ENCODE data around the gene CIRBP. TPM values are rescaled to one million over a fixed set of nuclear protein-coding genes. Genes with fewer than 3 reads are reported as not detected.

The CIRBP gene
- total RNA-seq, 2 donors from 2014 or later, result 282 to 301 TPM

DNA sequence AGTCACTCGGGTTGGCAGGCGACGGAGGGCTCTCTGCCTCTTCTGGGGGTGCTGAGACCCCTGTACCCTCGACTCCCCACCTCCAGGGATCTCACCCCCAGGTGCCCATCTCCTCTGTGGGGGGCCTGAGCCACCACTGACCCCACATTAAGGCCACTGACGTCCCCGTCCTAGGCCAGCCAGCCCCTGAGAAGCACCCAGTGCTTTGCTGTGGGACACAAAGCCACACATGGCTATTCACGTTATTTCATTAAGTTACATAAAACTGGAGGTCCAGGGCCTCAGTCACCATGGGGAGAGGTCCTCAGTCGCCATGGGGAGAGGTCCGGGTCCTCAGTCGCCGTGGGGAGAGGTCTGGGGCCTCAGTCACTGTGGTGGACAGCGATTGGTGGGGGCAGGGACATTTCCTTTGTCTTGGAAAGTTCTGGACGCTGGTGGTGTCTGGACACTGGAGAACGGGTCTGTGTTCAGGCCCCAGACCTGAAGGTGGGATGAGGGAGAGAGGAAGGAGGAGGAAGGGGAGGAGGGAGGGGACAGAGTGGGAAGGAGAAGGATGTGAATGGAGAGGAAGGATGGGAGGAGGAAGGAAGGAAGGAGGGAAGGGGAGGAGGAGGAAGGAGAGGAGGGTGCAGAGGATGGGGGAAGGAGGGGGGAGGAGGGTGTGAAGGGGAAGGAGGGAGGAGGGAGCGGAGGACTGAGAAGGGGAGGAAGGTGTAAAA lies 12.6 kb downstream of the CIRBP start:
- no peak overlapping the region for H3K4me3 Mint-ChIP-seq
- H3K9me3 Mint-ChIP-seq, result no peaks in the 10 kb centered on the region

DNA sequence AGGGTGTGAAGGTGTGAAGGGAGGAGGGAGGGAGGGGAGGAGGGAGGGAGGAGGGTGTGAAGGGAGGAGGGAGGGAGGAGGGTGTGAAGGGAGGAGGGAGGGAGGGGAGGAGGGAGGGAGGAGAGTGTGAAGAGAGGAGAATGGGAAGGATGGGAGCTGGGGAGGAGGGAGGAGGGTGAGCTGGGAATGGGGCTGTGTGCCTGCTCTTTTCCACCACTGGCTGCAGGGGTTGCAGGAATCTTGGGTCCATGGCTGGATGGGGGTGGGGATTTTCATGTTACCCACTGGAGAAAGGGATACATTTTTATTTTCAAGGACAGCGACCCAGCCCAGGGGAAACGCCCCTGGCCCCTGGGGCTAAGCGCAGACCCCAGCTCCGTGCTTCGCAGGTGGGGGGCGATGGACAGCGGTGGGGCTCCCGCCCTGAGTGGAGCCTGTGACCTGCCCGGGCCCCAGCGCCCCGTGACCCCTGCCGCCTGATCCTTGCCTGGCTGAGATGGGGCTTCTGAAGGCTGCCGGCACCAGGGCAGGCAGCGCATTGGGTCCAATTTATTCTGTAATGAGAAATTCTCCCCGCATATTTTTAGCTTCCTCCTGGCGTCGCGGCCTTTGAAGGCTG lies 13.6 kb downstream of the CIRBP start:
- Mint-ChIP-seq H3K4me1 (peaks cover 10% of the 10 kb centered on the region), H3K27ac (no peak overlapping the region), H3K27me3 (ENCODE audit: insufficient read depth) (peaks cover 5% of the 10 kb centered on the region), H3K4me3 (no peak overlapping the region), H3K36me3 (ENCODE audit: low read depth) (peaks cover 18% of the 10 kb centered on the region), H3K9me3 (no peaks in the 10 kb centered on the region)
- TF ChIP-seq, protein P1, sequence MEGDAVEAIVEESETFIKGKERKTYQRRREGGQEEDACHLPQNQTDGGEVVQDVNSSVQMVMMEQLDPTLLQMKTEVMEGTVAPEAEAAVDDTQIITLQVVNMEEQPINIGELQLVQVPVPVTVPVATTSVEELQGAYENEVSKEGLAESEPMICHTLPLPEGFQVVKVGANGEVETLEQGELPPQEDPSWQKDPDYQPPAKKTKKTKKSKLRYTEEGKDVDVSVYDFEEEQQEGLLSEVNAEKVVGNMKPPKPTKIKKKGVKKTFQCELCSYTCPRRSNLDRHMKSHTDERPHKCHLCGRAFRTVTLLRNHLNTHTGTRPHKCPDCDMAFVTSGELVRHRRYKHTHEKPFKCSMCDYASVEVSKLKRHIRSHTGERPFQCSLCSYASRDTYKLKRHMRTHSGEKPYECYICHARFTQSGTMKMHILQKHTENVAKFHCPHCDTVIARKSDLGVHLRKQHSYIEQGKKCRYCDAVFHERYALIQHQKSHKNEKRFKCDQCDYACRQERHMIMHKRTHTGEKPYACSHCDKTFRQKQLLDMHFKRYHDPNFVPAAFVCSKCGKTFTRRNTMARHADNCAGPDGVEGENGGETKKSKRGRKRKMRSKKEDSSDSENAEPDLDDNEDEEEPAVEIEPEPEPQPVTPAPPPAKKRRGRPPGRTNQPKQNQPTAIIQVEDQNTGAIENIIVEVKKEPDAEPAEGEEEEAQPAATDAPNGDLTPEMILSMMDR (conservative IDR thresholded peaks at IDR 0.05), result no peak
- no peaks in the 10 kb centered on the region for H3K27me3 ChIP-seq (ENCODE audit: control insufficient read depth, insufficient read depth, low read length, poor library complexity, severe bottlenecking)
- WGBS, 2 experiments (ENCODE audit: insufficient coverage in 1 of 2, insufficient read length in 1 of 2), result 90 to 91% methylated on average over 18 of the region's 18 CpGs
- DNase-seq, result no peak
- no peak overlapping the region for H3K27ac ChIP-seq (ENCODE audit: low read depth, low read length)
- no peaks in the 10 kb centered on the region for H3K9me3 ChIP-seq (ENCODE audit: control insufficient read depth, low read length)
- H3K36me3 ChIP-seq (ENCODE audit: control insufficient read depth, insufficient read depth, low read length), result peaks cover 9% of the 10 kb centered on the region
- H3K4me1 ChIP-seq (ENCODE audit: control insufficient read depth, insufficient read depth, low read length), result peaks cover 15% of the 10 kb centered on the region
- no peak overlapping the region for H3K4me3 ChIP-seq (ENCODE audit: low read length)
- H3K9ac ChIP-seq (ENCODE audit: extremely low read depth, low read length, poor library complexity, severe bottlenecking), result no peak overlapping the region

More for the DNA sequence above, 12.6 kb downstream of the CIRBP start:
- Histone ChIP-seq H3K9me3 (ENCODE audit: control insufficient read depth, low read length) (no peaks in the 10 kb centered on the region), H3K36me3 (ENCODE audit: control insufficient read depth, insufficient read depth, low read length) (peaks cover 17% of the 10 kb centered on the region), H3K4me1 (ENCODE audit: control insufficient read depth, insufficient read depth, low read length) (peaks cover 9% of the 10 kb centered on the region), H3K27me3 (ENCODE audit: control insufficient read depth, insufficient read depth, low read length, poor library complexity, severe bottlenecking) (no peaks in the 10 kb centered on the region), H3K27ac (ENCODE audit: low read depth, low read length) (no peak overlapping the region), H3K9ac (ENCODE audit: extremely low read depth, low read length, poor library complexity, severe bottlenecking) (no peak overlapping the region), H3K4me3 (ENCODE audit: low read length) (no peak overlapping the region)
- TF ChIP-seq, protein P1 (conservative IDR thresholded peaks at IDR 0.05), result no peak
- Mint-ChIP-seq H3K4me1 (peaks cover 10% of the 10 kb centered on the region), H3K27ac (no peak overlapping the region), H3K27me3 (ENCODE audit: insufficient read depth) (peaks cover 5% of the 10 kb centered on the region), H3K36me3 (ENCODE audit: low read depth) (peaks cover 22% of the 10 kb centered on the region)
- WGBS, 2 experiments (ENCODE audit: insufficient coverage in 1 of 2, insufficient read length in 1 of 2), result 73 to 86% methylated on average over 8 to 15 of the region's 15 CpGs
- no peak for DNase-seq

DNA sequence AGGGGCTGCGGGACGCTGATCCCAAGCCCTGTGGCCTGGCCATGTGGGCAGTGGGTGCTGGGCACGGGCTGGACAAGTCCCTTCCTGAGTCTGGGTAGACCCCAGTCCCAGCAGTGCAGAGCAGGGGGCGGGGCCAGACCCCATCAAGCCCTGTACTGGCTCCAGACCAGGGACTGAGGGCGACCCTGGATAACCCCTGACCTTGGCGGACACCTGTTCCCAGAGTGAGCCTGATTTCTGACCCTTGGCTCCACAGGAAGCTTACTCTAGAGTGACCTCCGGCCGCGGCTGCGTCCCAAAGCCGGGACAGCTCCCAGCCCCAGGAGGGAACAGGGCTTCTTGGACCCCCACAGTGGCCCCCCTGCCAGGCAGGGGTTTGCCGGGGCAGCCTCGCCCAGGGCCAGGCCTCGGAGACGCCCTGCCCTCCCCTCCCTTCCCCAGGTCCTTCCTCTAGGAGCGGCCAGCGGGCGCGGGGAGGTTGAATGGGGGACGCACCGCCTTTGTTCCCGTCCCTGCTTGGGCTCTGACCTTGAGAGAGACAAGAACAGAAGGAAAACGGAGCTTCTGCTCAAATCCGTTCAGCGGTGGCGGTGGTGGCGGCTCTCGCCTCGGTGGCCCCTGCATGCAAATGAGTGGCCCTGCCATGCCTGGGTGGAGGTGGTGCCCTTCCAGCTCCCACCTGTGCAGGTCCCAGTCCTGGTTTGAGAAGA lies 14.2 kb downstream of the CIRBP start:
- H3K27ac Mint-ChIP-seq, result no peak overlapping the region
- DNase-seq, result no peak
- peaks cover 10% of the 10 kb centered on the region for H3K4me1 Mint-ChIP-seq
- 87 to 90% methylated on average over 21 to 29 of the region's 29 CpGs for WGBS, 2 experiments (ENCODE audit: insufficient coverage in 1 of 2, insufficient read length in 1 of 2)
- no peak overlapping the region for H3K9ac ChIP-seq (ENCODE audit: extremely low read depth, low read length, poor library complexity, severe bottlenecking)
- no peak overlapping the region for H3K27ac ChIP-seq (ENCODE audit: low read depth, low read length)
- H3K4me1 ChIP-seq (ENCODE audit: control insufficient read depth, insufficient read depth, low read length), result peaks cover 15% of the 10 kb centered on the region
- no peaks in the 10 kb centered on the region for H3K9me3 ChIP-seq (ENCODE audit: control insufficient read depth, low read length)
- H3K4me3 Mint-ChIP-seq, result no peak overlapping the region
- TF ChIP-seq, protein P1 (conservative IDR thresholded peaks at IDR 0.05), result no peak
- peaks cover 5% of the 10 kb centered on the region for H3K27me3 Mint-ChIP-seq (ENCODE audit: insufficient read depth)
- H3K36me3 ChIP-seq (ENCODE audit: control insufficient read depth, insufficient read depth, low read length), result peaks cover 9% of the 10 kb centered on the region
- no peak overlapping the region for H3K4me3 ChIP-seq (ENCODE audit: low read length)
- H3K36me3 Mint-ChIP-seq (ENCODE audit: low read depth), result peaks cover 13% of the 10 kb centered on the region
- H3K9me3 Mint-ChIP-seq, result no peaks in the 10 kb centered on the region
- H3K27me3 ChIP-seq (ENCODE audit: control insufficient read depth, insufficient read depth, low read length, poor library complexity, severe bottlenecking), result no peaks in the 10 kb centered on the region

Data from endodermal cell (in vitro differentiated cells).